HG02938 (cell line): ENCODE results near the gene PSMB3.

Source experiments
- ATAC-seq: cut with Tn5 transposase; IDR thresholded peaks from one replicate; pipeline ENCODE4 v1.9.1; 2021; ENCODE audit warnings: mild to moderate bottlenecking, moderate library complexity; ENCODE audit not compliant: unreplicated experiment

Gene PSMB3

DNA sequence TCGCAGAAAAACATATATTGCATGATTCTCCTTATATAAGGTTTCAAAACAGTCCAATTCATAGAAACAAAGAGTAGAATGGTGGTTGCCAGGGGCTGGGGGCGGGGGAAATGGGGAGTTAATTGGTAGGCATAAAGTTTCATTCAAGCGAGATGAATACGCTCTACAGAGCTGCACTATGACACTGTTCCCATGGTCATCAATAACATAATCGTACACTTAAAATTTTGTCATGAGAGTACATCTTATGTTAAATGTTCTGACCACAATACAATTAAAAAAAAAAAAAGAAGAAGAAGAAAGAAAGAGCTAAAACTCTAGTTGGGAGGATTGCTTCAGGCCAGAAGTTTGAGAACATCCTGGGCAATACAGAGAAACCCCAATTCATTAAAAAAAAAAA lies 41.7 kb downstream of the PSMB3 start:
- no peak for ATAC-seq

DNA sequence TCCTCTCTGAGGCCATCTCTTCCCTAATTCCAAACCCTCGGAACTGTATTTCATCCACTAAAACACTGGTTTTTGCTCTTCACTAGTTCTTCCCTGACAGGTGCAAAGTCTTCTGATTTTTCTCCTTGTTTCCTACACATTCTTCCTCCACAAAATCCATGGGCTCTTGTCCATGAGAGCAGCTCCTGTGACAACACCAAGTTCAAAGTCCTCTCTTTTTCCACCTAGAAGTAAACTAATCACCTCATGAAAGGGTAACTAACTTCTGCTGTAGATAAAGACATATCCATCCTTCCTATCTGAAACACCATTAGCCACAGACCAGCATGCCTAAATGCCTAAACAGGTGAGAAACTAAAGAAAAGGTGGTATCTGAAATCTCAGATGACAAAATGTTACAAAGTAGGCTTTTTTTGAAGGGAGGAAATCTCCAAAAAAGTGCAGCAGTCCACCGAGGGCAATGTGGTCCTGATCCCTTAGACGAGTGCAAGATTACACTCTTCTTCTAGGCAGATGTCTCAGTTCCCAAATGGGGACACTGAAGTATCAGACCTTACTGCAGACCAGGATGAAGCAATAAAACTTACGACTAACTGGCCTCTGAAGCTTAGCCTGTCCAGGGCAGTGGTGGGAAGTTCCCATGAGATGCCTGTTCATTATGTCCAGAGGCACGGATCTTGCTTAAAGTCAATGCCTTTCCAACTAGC lies 44.1 kb downstream of the PSMB3 start:
- no peak for ATAC-seq

DNA sequence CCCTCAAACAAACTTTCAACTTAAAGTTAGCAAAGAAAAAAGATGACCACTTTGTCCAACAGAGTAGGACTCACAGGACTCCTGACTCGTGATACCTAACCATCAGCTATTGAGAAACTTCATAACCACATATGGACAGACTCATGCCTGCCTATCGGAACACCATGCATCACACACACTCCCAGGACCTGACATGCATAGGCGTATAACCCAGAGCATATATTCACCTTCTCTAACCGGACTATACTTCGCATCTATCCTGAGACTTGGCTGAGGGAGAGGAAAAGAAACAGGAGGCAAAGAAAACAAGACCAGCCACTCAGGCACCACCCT lies 44.6 kb downstream of the PSMB3 start:
- no peak for ATAC-seq

DNA sequence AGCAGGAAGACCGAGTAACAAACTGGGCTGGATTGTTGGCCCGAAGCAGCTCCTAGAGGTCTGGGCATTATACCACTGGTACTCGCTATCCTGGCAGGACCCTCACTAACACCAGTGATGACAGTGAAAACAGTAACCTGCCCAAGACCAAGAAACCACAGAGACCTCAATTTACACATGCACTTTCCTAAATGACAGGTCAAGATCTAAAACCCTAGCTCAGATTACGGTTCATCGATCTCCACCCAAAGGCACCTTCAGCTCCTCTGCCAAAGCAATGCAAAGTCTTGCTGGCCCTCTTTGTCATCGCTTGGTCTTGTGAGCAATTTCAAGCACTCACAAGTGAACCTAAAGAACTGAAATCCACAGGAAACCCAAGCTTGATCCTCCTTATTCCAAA lies 45.3 kb downstream of the PSMB3 start:
- no peak for ATAC-seq

DNA sequence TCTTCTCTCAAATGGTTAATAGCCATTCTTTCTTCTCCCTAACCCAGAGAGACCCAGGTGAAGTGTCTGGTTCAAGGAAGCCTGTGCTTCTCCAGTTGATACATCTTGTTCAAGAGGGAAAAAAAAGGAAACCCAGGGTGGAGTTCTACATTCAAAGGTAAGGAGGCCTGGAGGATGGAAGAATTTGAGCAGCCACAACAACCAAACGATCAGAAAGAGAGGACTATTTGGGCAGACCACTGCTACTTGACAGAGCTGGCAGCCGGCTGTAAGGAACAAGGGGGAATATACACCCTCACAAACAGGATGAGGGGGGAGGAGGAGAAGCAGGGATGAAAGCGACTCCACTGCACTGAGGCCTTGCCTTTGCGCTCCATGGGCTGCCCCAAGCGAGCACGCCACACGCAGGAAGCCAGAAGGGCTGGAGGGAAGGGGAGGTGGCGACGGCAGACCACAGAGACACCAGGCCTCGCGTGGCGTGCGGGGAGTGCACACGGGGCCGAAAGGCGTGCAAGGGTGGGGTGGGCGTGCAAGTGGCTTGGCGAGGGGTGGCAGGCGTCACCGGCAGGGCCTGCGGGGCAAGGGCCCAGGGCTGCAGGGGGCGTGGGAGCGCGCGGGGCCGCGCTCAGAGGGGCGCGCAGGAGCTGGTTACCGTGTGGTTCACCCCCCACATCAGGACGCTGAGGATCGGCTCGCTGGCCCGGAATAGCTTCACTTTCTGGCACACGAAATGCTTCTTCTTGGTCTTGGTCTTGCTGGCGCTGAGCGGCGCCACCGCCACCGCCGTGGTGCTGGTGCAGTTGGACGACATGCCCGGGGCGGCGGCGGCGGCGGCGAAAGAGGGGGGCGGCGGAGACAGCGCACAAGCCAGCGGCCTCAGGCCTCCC lies 46.3 kb downstream of the PSMB3 start:
- ATAC-seq, result peak; percentile 27

DNA sequence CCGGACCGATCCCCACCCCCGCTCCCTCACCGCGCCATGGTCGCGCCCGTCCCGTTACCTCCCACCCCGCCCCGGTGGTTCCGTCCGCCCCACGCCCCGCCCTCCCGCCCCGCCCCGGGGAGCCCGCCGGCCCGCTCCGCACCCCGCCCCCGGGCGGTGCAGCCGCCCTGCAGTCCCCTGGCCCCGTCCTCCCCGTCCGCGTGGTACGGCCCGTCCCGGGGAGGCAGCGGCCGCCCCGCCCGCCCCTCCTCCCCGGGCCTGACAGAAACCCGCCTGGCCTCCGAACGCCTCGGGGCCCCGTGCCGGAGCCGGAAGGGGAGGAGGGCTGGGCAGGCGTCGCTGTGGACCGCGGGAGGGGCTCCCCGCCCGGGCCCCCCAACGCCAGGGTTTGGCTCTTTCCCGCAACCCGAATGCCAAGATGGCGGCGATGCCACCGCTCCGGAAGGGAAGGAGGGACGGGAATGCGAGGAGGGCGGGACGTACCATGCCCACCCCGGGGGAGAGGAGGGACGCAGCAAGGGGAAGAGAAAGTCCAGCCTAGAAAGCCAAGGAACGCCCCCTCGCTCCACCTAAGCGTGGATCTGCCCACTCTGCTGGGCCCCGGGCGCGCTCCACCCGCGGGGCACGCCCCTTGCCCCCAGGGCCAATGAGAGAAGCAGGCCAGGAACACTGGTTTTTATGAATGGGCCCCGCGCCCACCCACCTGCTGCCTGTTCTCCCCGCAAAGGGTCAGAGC lies 47.1 kb downstream of the PSMB3 start, which contains the start of gene PIP4K2B:
TSS of gene PIP4K2B (minus strand) at position 56 of the 736 bp plus-strand sequence. CDS start 132 bp downstream, outside the sequence.
- ATAC-seq, result peak; percentile 72

DNA sequence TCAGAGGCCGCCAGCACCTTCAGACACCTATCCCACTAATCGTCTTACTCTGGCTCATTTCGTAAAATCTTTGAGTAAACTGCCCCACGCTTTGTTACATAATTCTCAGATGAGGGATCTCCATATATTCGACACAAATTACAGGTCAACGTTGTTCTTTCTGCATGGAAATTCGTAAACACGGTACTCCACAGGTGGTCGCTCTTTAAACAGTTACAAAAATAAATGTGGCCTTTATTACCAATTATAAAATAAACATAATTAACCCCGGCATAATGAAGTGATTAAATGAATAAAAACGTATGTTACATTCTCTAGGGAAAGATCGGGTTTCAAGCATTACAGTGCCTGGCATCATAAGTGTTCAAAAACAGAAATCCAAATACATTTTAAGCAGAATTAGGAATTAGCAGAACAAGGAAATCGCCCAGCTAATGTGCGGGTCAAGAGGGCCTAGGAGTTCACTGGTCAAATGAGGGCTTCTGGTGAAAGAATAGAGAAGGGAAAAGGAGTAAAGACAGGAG lies 47.8 kb downstream of the PSMB3 start:
- no peak for ATAC-seq

DNA sequence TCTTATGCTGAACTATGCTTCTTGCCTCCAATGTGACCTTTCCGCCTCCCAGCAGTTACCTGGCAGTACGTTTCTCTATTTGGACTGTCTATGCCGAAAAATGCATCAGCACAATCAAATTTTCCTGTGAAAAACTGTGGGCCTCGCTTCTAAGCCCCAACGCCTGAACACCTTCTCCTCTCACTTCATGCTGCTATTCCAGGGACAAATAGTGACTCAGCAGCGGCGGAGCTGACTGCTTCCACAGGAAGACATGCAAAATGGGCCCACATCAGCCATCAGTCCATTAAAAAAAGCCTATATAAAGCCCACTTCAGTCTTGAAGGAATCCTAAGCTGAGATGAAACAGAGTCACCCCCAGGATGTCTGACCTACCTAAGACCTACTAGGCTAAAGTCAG lies 57.3 kb downstream of the PSMB3 start:
- no peak for ATAC-seq
